ENCODE data around the gene TLE4. TPM values are rescaled to one million over a fixed set of nuclear protein-coding genes. Genes with fewer than 3 reads are reported as not detected.
A peak's percentile ranks its signal among the peaks of the same experiment; 100 is the strongest.

The TLE4 gene
- total and polyA plus RNA-seq, 2 of the 13 experiments (the other 11 are each of a cell fraction or from before 2014, with no cell fraction given), result 2.0 to 2.3 TPM

GRCh38 chr9:79569814-79570447 lies 1.8 kb upstream of the TLE4 start (continued):
- TF ChIP-seq, protein P1, sequence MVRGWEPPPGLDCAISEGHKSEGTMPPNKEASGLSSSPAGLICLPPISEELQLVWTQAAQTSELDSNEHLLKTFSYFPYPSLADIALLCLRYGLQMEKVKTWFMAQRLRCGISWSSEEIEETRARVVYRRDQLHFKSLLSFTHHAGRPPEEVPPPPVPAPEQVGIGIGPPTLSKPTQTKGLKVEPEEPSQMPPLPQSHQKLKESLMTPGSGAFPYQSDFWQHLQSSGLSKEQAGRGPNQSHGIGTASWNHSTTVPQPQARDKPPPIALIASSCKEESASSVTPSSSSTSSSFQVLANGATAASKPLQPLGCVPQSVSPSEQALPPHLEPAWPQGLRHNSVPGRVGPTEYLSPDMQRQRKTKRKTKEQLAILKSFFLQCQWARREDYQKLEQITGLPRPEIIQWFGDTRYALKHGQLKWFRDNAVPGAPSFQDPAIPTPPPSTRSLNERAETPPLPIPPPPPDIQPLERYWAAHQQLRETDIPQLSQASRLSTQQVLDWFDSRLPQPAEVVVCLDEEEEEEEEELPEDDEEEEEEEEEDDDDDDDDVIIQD (CRISPR knock-in tag; IDR thresholded peaks at IDR 0.05; ENCODE audit: low read depth), result no peak

- no peak overlapping the region for H3K27ac ChIP-seq (ENCODE audit: extremely low read length, insufficient read depth, low read length)
- no peaks in the 10 kb centered on the region for H3K79me2 ChIP-seq (ENCODE audit: insufficient read depth, low read length)
- TF ChIP-seq ZNF777 (CRISPR knock-in tag; IDR thresholded peaks at IDR 0.05), result peak; percentile 8; the same call in 1 of the 2 replicates
- peak; percentile 5 for TF ChIP-seq TEAD3 (CRISPR knock-in tag; optimal IDR thresholded peaks at IDR 0.05; ENCODE audit: borderline replicate concordance)
- 0 out of 2 replicates have a peak, but pooled peaks have one; percentile 18 for TF ChIP-seq PHF8 (CRISPR knock-in tag; IDR thresholded peaks at IDR 0.05)
- no peak for TF ChIP-seq KLF9 (CRISPR knock-in tag; IDR thresholded peaks at IDR 0.05; ENCODE audit: low read depth)
- no peak for TF ChIP-seq ZNF607 (CRISPR knock-in tag; IDR thresholded peaks at IDR 0.05; ENCODE audit: borderline replicate concordance)
- TF ChIP-seq FOXC1 (CRISPR knock-in tag; IDR thresholded peaks at IDR 0.05; ENCODE audit: borderline replicate concordance), result no peak
- TF ChIP-seq SIX4 (CRISPR knock-in tag; IDR thresholded peaks at IDR 0.05), result no peak
- peak; percentile 67; the same call in 1 of the 2 replicates for TF ChIP-seq ZFP91 (CRISPR knock-in tag; IDR thresholded peaks at IDR 0.05; ENCODE audit: borderline replicate concordance)
- no peak for TF ChIP-seq FOXO4 (CRISPR knock-in tag; conservative IDR thresholded peaks at IDR 0.05)
- TF ChIP-seq STAT5B (CRISPR knock-in tag; IDR thresholded peaks at IDR 0.05), result no peak
- no peak for TF ChIP-seq SRSF4 (IDR thresholded peaks at IDR 0.05; ENCODE audit: low read depth, low read length, poor library complexity, severe bottlenecking)
- H3K9ac ChIP-seq (ENCODE audit: insufficient read depth, low read depth, low read length), result no peak overlapping the region
- FAIRE-seq, result no peak
- DNase-seq (ENCODE audit: low spot score), result no peak
- 2% methylated on average over 33 of the region's 69 CpGs for WGBS (ENCODE audit: low lambda C conversion rate)
- H4K20me1 ChIP-seq (ENCODE audit: insufficient read depth, low read length), result no peaks in the 10 kb centered on the region; the same call in 1 of the 2 replicates
- H3K36me3 ChIP-seq (replicated peaks in 1 of 2; ENCODE audit: control insufficient read depth in 1 of 2, insufficient read depth in 2 of 2, low read length in 2 of 2), result no peaks in the 10 kb centered on the region
- H3K9me3 ChIP-seq (ENCODE audit: low read length), result no peaks in the 10 kb centered on the region
- H2AFZ ChIP-seq (ENCODE audit: low read length), result no peak overlapping the region
- POLR2A ChIA-PET, result no interaction called here
- intact Hi-C loops (cut with micrococcal nuclease; ENCODE audit: unreplicated experiment) (loop anchor here (5.0 kb wide), 1 partner anchor 102 kb away; no protein-coding TSS in a partner anchor), in situ Hi-C loops (cut with HindIII; ENCODE audit: extremely low pct_ligation_motif_present, low pct_unique_long_range_greater_than_20kb) (no loop called here)
- CTCF ChIA-PET (ENCODE audit: low intra/inter-chr PET ratio, low total read pairs), result no interaction called here
- no peak; the same call in 2 of the 3 replicates for ATAC-seq
- peaks cover 5% of the 10 kb centered on the region; the same call in 1 of the 2 replicates for H3K4me1 ChIP-seq (ENCODE audit: insufficient read depth, low read length)
- BruUV-seq (replicated peaks), result no TSS peak
- peaks cover 4 to 43% of the 10 kb centered on the region in 2 experiments; a peak in 4 of 5 replicates for H3K27me3 ChIP-seq (ENCODE audit: control insufficient read depth in 1 of 2, insufficient read depth in 2 of 2, low read length in 2 of 2)
- peak overlapping the region; percentile 76 for H3K4me2 ChIP-seq (ENCODE audit: low read depth, low read length)
- peak overlapping the region; percentile 51 to 67 (median 52); a peak in 5 of 6 replicates for H3K4me3 ChIP-seq (replicated peaks in 1 of 3; ENCODE audit: insufficient read depth in 1 of 3, low read depth in 2 of 3, low read length in 3 of 3)
Measured at GRCh38 chr9:79570448-79571308, 1.1 kb upstream of the TLE4 start.

Data from HepG2 (cell line).